HG03135 (cell line): ENCODE measurements around the gene TNFAIP8.
A peak's percentile ranks its signal among the peaks of the same experiment; 100 is the strongest.

Source experiments
- ATAC-seq: cut with Tn5 transposase; IDR thresholded peaks from one replicate; pipeline ENCODE4 v1.9.1; 2021; ENCODE audit warnings: mild to moderate bottlenecking, moderate library complexity; ENCODE audit not compliant: unreplicated experiment

TNFAIP8 gene

GRCh38 chr5:119345861-119346260 is 10.0 kb upstream of the TNFAIP8 start:
- no peak for ATAC-seq

DNA sequence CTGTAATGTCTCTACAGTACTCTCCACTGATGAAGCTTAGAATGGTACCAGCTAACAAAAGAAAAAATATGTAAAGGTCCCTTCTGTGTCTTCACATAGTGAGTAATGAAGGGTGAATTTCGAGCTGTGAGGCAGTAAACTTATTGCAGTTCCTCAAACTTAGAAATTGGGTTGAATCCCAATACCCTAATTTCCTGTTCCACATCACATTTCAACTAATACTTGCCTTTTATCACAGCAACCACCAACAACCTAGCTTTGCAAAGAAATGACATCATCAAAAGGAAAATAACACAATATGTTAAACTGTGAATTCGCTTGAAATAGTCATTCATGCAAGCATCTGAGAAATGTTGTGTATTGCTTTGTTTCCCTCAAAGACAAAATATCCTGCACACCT is 9.4 kb upstream of the TNFAIP8 start:
- no peak for ATAC-seq

GRCh38 chr5:119347574-119347973 is 8.2 kb upstream of the TNFAIP8 start:
- no peak for ATAC-seq

GRCh38 chr5:119347991-119348390 is 7.8 kb upstream of the TNFAIP8 start:
- ATAC-seq, result no peak

DNA sequence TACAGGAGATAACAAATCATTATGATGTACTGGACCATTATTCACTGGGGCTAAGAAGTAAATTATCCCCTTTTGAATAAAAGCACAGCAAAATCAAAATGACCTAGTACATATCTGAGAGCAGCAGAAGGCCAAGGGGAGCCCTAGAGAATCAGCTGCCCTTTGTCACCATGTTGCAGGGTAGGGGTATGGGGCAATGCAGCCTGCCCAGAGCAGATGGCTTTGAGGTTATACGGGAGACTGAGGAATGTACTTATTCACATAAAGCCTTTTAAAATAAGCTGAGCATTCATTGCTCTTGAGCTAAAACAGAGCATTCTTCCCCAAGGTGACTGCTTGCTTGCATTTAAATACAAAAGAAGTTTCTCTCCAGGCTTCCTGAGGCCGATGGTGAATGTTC is 2.6 kb upstream of the TNFAIP8 start:
- no peak for ATAC-seq

GRCh38 chr5:119353686-119354366 is 2.0 kb upstream of the TNFAIP8 start:
- peak; percentile 53 for ATAC-seq

GRCh38 chr5:119354537-119355243 is 1.1 kb upstream of the TNFAIP8 start:
- ATAC-seq, result no peak

GRCh38 chr5:119355244-119355638 is 578 bp upstream of the TNFAIP8 start:
- no peak for ATAC-seq

GRCh38 chr5:119356612-119357188 is 881 bp downstream of the TNFAIP8 start:
- no peak for ATAC-seq

DNA sequence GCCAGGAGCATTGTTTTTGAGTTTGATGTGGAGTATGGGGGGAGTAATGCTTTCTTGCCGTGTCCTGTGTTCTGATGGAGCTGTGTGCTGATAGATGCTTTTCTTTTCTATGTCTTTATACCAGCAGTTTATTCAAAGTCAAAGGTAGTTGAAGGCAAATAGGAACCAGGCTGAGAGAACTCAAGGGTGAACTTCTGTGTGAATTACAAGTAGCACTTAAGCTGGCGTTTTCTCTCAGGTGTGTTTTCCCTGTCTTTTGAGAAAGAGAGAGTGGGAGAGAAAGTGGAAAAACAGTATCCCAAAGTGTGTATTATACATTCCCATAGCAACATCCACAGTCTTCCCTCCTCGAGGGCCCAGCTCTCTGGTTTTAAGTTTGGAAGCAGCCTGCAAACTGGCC is 1.5 kb downstream of the TNFAIP8 start:
- ATAC-seq, result no peak

GRCh38 chr5:119357808-119358529 is 2.1 kb downstream of the TNFAIP8 start:
- ATAC-seq, result no peak

GRCh38 chr5:119358530-119358900 is 2.7 kb downstream of the TNFAIP8 start:
- ATAC-seq, result no peak

DNA sequence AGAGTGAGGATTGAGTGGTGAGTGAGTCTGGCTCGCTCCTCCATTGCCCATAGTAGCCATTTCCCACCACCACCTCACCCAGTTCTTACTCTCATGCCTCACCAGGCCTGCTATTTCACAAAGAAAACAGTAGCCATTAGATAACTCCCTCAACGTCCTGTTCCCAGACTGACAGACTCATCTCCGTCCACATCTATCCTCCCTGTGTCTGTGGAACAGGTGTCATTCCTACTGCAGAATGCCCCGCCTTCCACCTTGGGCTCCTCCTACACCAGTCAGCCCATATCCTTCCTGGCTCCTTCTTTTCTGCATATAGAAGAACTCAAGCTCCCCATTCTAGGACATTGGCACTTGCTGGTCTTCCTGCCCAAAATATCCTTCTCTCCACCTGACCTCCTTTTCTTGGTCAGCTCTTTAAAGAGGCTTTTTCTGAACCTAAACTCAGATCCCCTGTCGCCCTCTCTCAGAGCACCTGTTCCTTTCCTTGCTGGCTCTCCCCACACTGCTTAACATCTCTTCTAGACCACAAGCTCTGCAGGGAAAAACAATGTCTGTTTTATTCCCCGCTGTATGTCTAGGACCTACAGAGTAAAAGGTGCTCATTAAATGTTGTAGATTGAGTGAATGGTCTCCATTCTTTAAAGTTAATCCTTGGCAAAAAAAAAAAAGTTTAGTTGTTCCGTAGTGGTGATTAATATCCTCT is 3.2 kb downstream of the TNFAIP8 start:
- ATAC-seq, result no peak

- ATAC-seq, result no peak
Observed at GRCh38 chr5:119359737-119360413, 4.1 kb downstream of the TNFAIP8 start.

DNA sequence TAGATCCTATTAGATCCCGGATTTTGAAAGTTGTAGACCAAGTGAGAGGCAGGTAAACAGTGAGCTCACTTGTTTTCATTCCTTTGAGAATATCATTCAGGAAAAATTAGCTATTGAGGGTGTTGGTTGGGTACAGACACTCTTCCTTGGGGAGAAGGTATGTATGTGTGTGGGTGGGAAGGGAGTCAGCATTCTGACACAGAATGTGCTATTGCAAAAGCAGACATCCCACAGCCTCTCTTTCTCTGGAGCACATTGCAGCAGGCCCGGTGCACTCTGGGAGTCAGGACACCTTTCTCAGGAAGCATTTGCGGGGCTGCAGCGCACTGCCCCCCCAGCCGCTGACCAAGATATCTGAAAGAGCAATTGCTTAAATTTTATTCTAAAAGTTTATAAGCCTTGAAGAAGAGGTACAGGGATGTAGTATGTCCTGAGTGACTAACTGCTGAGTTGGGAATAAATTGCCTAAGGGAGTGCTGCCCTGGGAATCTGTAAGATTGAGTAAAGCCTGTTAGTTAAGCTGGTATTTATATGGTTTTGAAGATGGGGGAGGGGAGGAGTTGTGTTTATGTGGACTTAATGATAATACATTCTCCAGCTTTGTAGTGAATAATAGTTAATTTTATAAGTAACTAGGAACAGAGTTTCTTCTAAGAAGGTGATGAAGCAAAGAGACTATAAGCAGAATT is 5.2 kb downstream of the TNFAIP8 start:
- no peak for ATAC-seq

GRCh38 chr5:119361594-119362125 is 5.8 kb downstream of the TNFAIP8 start:
- ATAC-seq, result no peak

GRCh38 chr5:119362714-119363113 is 6.9 kb downstream of the TNFAIP8 start:
- no peak for ATAC-seq

GRCh38 chr5:119363271-119363670 is 7.5 kb downstream of the TNFAIP8 start:
- no peak for ATAC-seq

DNA sequence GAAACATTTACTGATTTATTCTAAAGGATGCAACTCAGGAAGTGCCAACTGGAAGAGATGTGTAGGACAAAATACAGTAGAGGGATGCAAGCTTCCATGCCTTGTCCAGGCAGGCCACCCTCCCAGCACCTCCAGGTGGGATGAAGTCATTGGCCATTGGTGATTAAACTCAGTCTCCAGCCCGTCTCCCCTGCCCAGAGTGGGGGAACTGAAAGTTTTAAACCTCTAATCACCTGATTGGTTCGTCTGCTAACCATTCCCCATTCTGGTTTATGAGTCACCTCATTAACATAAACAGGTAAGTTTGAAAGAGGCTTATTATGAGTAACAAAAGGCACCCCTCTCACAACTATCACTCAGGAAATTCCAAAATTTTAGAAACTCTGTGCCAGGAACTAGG is 8.1 kb downstream of the TNFAIP8 start:
- ATAC-seq, result no peak
